AG09319 (cell line): Measurements from ENCODE around the gene NCOA5.

Experiments used
- DNase-seq: peaks from one replicate; pipeline ENCODE4 v3.0.0-alpha.2; 2010; ENCODE audit warnings: low read depth; ENCODE audit errors: extremely low read depth
- CTCF ChIP-seq: IDR thresholded peaks from 2 replicates; pipeline ENCODE4 v1.5.1; 2011; ENCODE audit warnings: low read depth, mild to moderate bottlenecking, inconsistent platforms, low read length, moderate library complexity

NCOA5 gene

GRCh38 chr20:46046588-46047310 is 43.0 kb downstream of the NCOA5 start:
- DNase-seq: no peak
- TF ChIP-seq CTCF: no peak

- no peak for TF ChIP-seq CTCF
- DNase-seq: no peak
These were observed 44.9 kb downstream of the NCOA5 start for GRCh38 chr20:46044896-46045295.

GRCh38 chr20:46043556-46043955 is 46.2 kb downstream of the NCOA5 start:
- no peak for TF ChIP-seq CTCF
- no peak for DNase-seq

- no peak for DNase-seq
- TF ChIP-seq CTCF: no peak
These were observed 48.7 kb downstream of the NCOA5 start for GRCh38 chr20:46040902-46041535.

- no peak for TF ChIP-seq CTCF
These were observed 52.7 kb downstream of the NCOA5 start for GRCh38 chr20:46037036-46037435.

GRCh38 chr20:46036370-46036769 is 53.4 kb downstream of the NCOA5 start:
- no peak for TF ChIP-seq CTCF
- no peak for DNase-seq

More at GRCh38 chr20:46037036-46037435, 52.7 kb downstream of the NCOA5 start:
- no peak for DNase-seq

GRCh38 chr20:46035713-46036112 is 54.0 kb downstream of the NCOA5 start:
- no peak for TF ChIP-seq CTCF
- DNase-seq: no peak
